Stomach (tissue), 9 donors: ENCODE data around the gene OLFML3. TPM values are rescaled to one million over a fixed set of nuclear protein-coding genes. Genes with fewer than 3 reads are reported as not detected.
A peak's percentile ranks its signal among the peaks of the same experiment; 100 is the strongest.
"Not testable (repeated sequence)": the region's sequence is repeated elsewhere in the genome, so short reads cannot be mapped to it uniquely, and the experiment has no call there.

Experiments used
- DNase-seq, 2 donors: peaks; one replicate each; pipeline versions ENCODE4 v3.0.0 to v3.0.0-alpha.2; 2013 to 2019
- H3K27ac ChIP-seq, 5 donors: fragments of 200-600 bp in 4 of 5; sonication (generic) in 4 of 5; one replicate each; pipeline ENCODE4 v1.5.1; 2013 to 2019; ENCODE audit warnings: mild to moderate bottlenecking in 1 of 5, moderate library complexity in 1 of 5
- H3K27me3 ChIP-seq, 3 donors: fragments of 200-600 bp; sonication (generic); one replicate each; pipeline ENCODE4 v1.5.1; 2017 to 2019; ENCODE audit warnings: mixed run types in 1 of 3
- H3K36me3 ChIP-seq, 4 donors: fragments of 200-600 bp; sonication (generic); 1 replicate in 3 of 4; 2 replicates in 1 of 4; pipeline ENCODE4 v1.5.1; 2016 to 2019
- H3K4me1 ChIP-seq, 4 donors: fragments of 200-600 bp; sonication (generic); one replicate each; pipeline ENCODE4 v1.5.1; 2016 to 2019
- H3K4me3 ChIP-seq, 4 donors: fragments of 200-600 bp; sonication (generic) in 3 of 4; one replicate each; pipeline ENCODE4 v1.5.1; 2016 to 2019; ENCODE audit warnings: mild to moderate bottlenecking in 1 of 4
- H3K9me3 ChIP-seq, 4 donors: fragments of 200-600 bp; sonication (generic); one replicate each; pipeline ENCODE4 v1.5.1; 2016 to 2019
- EP300 ChIP-seq: sonication (generic); formaldehyde crosslinking; IDR thresholded peaks from one replicate; pipeline ENCODE4 v1.6.1; 2017; ENCODE audit warnings: antibody characterized with exemption
- POLR2A ChIP-seq, 4 donors: fragments of 450-650 bp; IDR thresholded peaks; one replicate each; pipeline ENCODE4 v1.6.1; 2016; ENCODE audit warnings: antibody characterized with exemption in 4 of 4, control low read depth in 2 of 4, mild to moderate bottlenecking in 1 of 4, moderate library complexity in 1 of 4
- POLR2AphosphoS5 ChIP-seq, 3 donors: sonication (generic); formaldehyde crosslinking; IDR thresholded peaks; one replicate each; pipeline ENCODE4 v1.6.1; 2016; ENCODE audit warnings: antibody characterized with exemption in 3 of 3
- WGBS, 5 donors: extraction: QIAGEN DNeasy Blood & Tissue Kit in 3 of 5; methylation state at CpG; one replicate each; pipeline versions ENCODE4 v1.1.5 to v1.1.7; 2013 to 2018; 5-methylcytosine and 5-hydroxymethylcytosine counted together
- intact Hi-C: fragments of 100-400 bp; cut with DNase I; formaldehyde crosslinking; loops from one replicate; pipeline ENCODE4 v1.15.1; 2023; ENCODE audit warnings: low total_unique reads
- polyA plus RNA-seq, 3 donors: library from polyadenylated mRNA; stranded (reverse); fragments of 200-250 nt; gene quantifications; one replicate each; pipeline ENCODE4 v1.2.3, GENCODE V29; 2013
- total RNA-seq, 5 donors: library from RNA; depleted of rRNA; stranded (reverse); fragments of >200 nt; gene quantifications; one replicate each; pipeline versions ENCODE4 v1.1.0 to v1.2.3, GENCODE V29; 2014 to 2016
- TF ChIP-seq, protein P1 (sequence below), 7 experiments: fragments of 450-650 bp in 4 of 7; fragments of 200-600 bp in 3 of 7; sonication (generic) in 3 of 7; IDR thresholded peaks; one replicate each; pipeline ENCODE4 v1.5.1; 2016 to 2019; ENCODE audit warnings: antibody characterized with exemption in 7 of 7, control low read depth in 2 of 7, mild to moderate bottlenecking in 1 of 7
- donor health status: healthy with polysubstance abuse.
- donor health status: Bipolar disorder and iron deficiency.
- donor health status: healthy.

OLFML3 gene
- total and polyA plus RNA-seq, 8 donors, result 2.9 to 84.3 (median 25.2) TPM

- 17 to 30% (median 21%) methylated on average over 3 of the region's 3 CpGs for WGBS, 5 donors
- no peaks in the 10 kb centered on the region for H3K9me3 ChIP-seq
- peaks cover 25 to 67% (median 48%) of the 10 kb centered on the region in 4 donors for H3K4me1 ChIP-seq
- DNase-seq, result no peak
- TF ChIP-seq POLR2A (IDR thresholded peaks at IDR 0.05) (no peak), POLR2AphosphoS5 (IDR thresholded peaks at IDR 0.05) (no peak), EP300 (no peak)
- TF ChIP-seq, protein P1, sequence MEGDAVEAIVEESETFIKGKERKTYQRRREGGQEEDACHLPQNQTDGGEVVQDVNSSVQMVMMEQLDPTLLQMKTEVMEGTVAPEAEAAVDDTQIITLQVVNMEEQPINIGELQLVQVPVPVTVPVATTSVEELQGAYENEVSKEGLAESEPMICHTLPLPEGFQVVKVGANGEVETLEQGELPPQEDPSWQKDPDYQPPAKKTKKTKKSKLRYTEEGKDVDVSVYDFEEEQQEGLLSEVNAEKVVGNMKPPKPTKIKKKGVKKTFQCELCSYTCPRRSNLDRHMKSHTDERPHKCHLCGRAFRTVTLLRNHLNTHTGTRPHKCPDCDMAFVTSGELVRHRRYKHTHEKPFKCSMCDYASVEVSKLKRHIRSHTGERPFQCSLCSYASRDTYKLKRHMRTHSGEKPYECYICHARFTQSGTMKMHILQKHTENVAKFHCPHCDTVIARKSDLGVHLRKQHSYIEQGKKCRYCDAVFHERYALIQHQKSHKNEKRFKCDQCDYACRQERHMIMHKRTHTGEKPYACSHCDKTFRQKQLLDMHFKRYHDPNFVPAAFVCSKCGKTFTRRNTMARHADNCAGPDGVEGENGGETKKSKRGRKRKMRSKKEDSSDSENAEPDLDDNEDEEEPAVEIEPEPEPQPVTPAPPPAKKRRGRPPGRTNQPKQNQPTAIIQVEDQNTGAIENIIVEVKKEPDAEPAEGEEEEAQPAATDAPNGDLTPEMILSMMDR (IDR thresholded peaks at IDR 0.05), result no peak
- no peaks in the 10 kb centered on the region for H3K27me3 ChIP-seq
- H3K27ac ChIP-seq, result peak overlapping the region in 4 of 5 donors; percentile 43 to 70 (median 54)
- H3K36me3 ChIP-seq, result peaks cover 3 to 27% (median 20%) of the 10 kb centered on the region in 4 donors
- intact Hi-C loops, result no loop called here
- H3K4me3 ChIP-seq, result peak overlapping the region in 1 of 4 donors; percentile 4
Observed at GRCh38 chr1:113946678-113947387, 32.4 kb upstream of the OLFML3 start.

DNA sequence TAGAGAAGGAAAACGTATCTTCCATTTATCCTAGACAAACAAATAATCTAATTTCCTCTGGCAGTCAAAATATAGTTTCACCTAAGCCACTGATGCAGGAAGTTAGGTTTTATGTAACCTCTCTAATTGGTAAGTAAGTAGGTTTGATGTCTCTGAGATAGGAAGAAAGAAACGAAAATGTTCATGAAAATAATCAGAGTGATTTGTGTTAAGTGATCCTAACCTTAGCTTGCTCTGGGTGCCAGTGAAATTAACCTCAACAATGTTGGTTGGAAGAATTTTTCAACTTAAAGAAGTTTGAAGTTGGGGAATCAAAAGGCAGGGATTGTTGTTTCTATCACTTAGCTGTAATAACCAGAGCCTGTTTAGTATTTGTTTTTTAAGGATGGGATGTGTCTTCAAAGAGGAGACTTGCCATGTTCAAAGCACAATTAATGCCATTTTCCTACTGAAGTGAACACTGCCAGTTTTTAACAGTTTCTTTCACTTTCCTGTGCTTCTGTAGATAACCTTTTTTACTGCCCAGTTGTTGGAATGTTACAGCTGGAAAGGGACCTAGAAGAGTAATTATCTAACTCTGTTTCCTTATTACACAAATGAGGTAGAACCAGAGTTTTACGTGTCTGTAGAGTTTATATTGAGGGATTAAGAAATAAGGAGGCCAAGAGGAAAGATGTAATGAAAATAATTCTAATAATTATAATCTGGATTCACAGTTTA lies 31.7 kb upstream of the OLFML3 start:
- peaks cover 0 to 19% (median 14%) of the 10 kb centered on the region in 4 donors for H3K36me3 ChIP-seq
- H3K4me3 ChIP-seq, result peak overlapping the region in 1 of 4 donors; percentile 4
- TF ChIP-seq POLR2AphosphoS5 (IDR thresholded peaks at IDR 0.05), result no peak
- no peak for TF ChIP-seq EP300
- TF ChIP-seq, protein P1 (IDR thresholded peaks at IDR 0.05), result no peak
- TF ChIP-seq POLR2A (IDR thresholded peaks at IDR 0.05), result no peak
- no peaks in the 10 kb centered on the region for H3K9me3 ChIP-seq
- intact Hi-C loops, result no loop called here
- H3K27me3 ChIP-seq, result no peaks in the 10 kb centered on the region
- DNase-seq, result no peak
- peak overlapping the region in 4 of 5 donors; percentile 43 to 70 (median 54) for H3K27ac ChIP-seq
- 5 to 10% (median 7%) methylated on average over 3 of the region's 3 CpGs for WGBS, 5 donors
- H3K4me1 ChIP-seq, result peaks cover 25 to 69% (median 50%) of the 10 kb centered on the region in 4 donors

GRCh38 chr1:113948151-113948550 lies 31.1 kb upstream of the OLFML3 start:
- DNase-seq, H3K27me3 ChIP-seq, H3K9me3 ChIP-seq, H3K4me3 ChIP-seq, intact Hi-C loops: not testable (repeated sequence)
- Histone ChIP-seq H3K36me3 (peaks cover 0 to 15% (median 11%) of the 10 kb centered on the region in 4 donors), H3K4me1 (peaks cover 25 to 71% (median 49%) of the 10 kb centered on the region in 4 donors), H3K27ac (peak overlapping the region in 3 of 5 donors; percentile 49 to 70 (median 58))
- 71 to 85% (median 75%) methylated on average over 4 of the region's 4 CpGs for WGBS, 5 donors

DNA sequence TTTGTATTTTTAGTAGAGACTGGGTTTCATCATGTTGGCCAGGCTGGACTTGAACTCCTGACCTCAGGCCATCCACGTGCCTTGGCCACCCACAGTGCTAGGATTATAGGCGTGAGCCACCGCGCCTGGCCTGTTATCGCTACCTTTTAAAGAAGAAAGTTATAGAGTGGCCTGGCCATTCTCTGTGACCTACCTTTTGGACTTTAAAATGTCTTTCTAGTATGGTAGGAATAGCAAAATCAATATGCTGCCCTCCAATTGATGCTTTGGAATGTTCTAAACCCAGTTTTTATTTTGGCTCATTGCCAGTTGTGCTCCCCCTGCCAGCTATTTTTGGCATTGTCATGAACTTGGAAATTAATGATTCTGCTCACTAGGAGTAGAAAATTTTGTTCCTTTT lies 30.3 kb upstream of the OLFML3 start:
- H3K4me3 ChIP-seq, result no peak overlapping the region
- TF ChIP-seq, protein P1 (IDR thresholded peaks at IDR 0.05), result peak in 2 of 7 experiments; percentile 4 to 26
- TF ChIP-seq POLR2AphosphoS5 (IDR thresholded peaks at IDR 0.05) (peak in 1 of 3 donors; percentile 10), POLR2A (IDR thresholded peaks at IDR 0.05) (no peak), EP300 (no peak)
- H3K4me1 ChIP-seq, result peaks cover 25 to 69% (median 47%) of the 10 kb centered on the region in 4 donors
- 75 to 92% (median 84%) methylated on average over 5 of the region's 5 CpGs for WGBS, 5 donors
- no peaks in the 10 kb centered on the region for H3K9me3 ChIP-seq
- no peaks in the 10 kb centered on the region for H3K27me3 ChIP-seq
- H3K36me3 ChIP-seq, result peaks cover 3 to 15% (median 10%) of the 10 kb centered on the region in 4 donors
- peak in 1 of 2 donors; percentile 30 for DNase-seq
- intact Hi-C loops, result no loop called here
- peak overlapping the region in 3 of 5 donors; percentile 49 to 70 (median 58) for H3K27ac ChIP-seq
